Endothelial cell (in vitro differentiated cells): ENCODE results near the gene TRIM46. TPM values are rescaled to one million over a fixed set of nuclear protein-coding genes. Genes with fewer than 3 reads are reported as not detected.

Experiments used
- DNase-seq: peaks from one replicate; pipeline ENCODE4 v3.0.0; 2021; ENCODE audit warnings: low spot score
- H3K27ac Mint-ChIP-seq: one replicate; pipeline ENCODE4 v1.8.0; 2021; ENCODE audit warnings: mixed read lengths, inconsistent platforms; ENCODE audit not compliant: unreplicated experiment
- H3K27me3 Mint-ChIP-seq: one replicate; pipeline ENCODE4 v1.8.0; 2021; ENCODE audit warnings: mild to moderate bottlenecking, moderate library complexity, mixed read lengths, inconsistent platforms; ENCODE audit not compliant: unreplicated experiment
- H3K36me3 Mint-ChIP-seq: one replicate; pipeline ENCODE4 v1.8.0; 2021; ENCODE audit warnings: mild to moderate bottlenecking, low read depth, mixed read lengths, inconsistent platforms; ENCODE audit not compliant: unreplicated experiment
- H3K4me1 Mint-ChIP-seq: one replicate; pipeline ENCODE4 v1.8.0; 2021; ENCODE audit warnings: mild to moderate bottlenecking, mixed read lengths, inconsistent platforms; ENCODE audit not compliant: unreplicated experiment
- H3K4me3 Mint-ChIP-seq: one replicate; pipeline ENCODE4 v1.8.0; 2021; ENCODE audit warnings: mild to moderate bottlenecking, mixed read lengths, inconsistent platforms; ENCODE audit not compliant: unreplicated experiment
- H3K9me3 Mint-ChIP-seq: one replicate; pipeline ENCODE4 v1.8.0; 2021; ENCODE audit warnings: mixed read lengths, inconsistent platforms; ENCODE audit not compliant: unreplicated experiment
- CTCF ChIP-seq: fragments of 200-600 bp; sonication (generic); IDR thresholded peaks from one replicate; pipeline ENCODE4 v1.5.0; 2021; ENCODE audit warnings: antibody characterized with exemption; ENCODE audit not compliant: unreplicated experiment
- total RNA-seq: library from RNA; stranded (reverse); fragmentation: NEBNext Ultra II Directional; extraction: Animal tissue kit (Norgen Biotek cat#: 25700); gene quantifications from one replicate; pipeline ENCODE4 v1.2.1, GENCODE V29; 2021; ENCODE audit not compliant: unreplicated experiment

TRIM46 gene
- total RNA-seq, 1 donor from 2014 or later: 8.5 TPM

- no peak overlapping the region for H3K4me3 Mint-ChIP-seq
- H3K27me3 Mint-ChIP-seq: peaks cover 25% of the 10 kb centered on the region
- no peaks in the 10 kb centered on the region for H3K9me3 Mint-ChIP-seq
- TF ChIP-seq CTCF: no peak
- peaks cover 31% of the 10 kb centered on the region for H3K4me1 Mint-ChIP-seq
- no peak for DNase-seq
- H3K27ac Mint-ChIP-seq: no peak overlapping the region
- H3K36me3 Mint-ChIP-seq: peaks cover 13% of the 10 kb centered on the region
Measured at GRCh38 chr1:155205969-155206593, 32.4 kb downstream of the TRIM46 start.

DNA sequence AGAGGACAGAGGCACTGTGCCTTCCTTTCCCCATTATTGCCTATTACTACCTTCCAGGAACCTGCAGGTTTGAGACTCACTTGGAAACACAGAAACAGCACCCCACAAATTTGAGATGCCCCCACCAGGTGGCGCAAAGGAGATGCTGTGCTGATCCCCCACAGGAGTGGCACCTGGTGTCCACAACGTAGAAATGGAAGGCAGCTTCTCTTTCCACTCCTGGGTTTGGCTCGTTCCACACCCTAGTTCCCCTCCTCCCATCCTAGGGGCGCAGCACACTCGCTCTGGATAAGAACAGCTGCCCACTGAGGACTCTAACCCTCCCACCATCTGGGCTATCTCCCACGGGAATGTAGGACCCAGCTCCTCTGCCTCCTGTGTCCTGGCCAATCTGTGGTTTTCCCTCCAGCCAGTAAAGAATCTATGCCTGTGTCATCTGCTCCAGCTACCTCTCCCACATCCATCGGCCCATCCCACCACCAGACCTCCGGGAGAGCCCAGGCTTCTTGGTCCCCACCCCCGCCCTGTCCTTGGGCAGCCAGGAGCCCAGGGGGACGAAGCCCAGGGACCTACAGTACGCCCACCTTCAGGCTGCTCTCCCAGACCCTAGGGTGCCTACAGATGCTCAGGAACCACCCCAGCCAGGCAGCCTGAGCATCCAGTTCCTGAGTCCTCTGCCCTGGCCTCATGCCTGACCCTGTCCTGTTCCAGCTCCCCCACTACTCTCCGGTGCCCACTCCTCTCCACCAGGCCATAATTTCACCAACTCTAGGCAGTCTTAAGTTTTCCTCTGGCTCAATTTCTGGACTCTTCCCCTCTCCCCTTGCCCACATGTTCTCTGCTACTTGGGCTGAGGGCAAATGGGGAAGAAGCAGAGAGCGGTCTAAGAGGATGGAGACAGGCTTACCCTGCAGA is 33.5 kb downstream of the TRIM46 start:
- Mint-ChIP-seq H3K36me3 (peaks cover 13% of the 10 kb centered on the region), H3K27ac (peak overlapping the region; percentile 90), H3K4me3 (peak overlapping the region; percentile 83), H3K27me3 (peaks cover 21% of the 10 kb centered on the region), H3K4me1 (peaks cover 31% of the 10 kb centered on the region), H3K9me3 (no peaks in the 10 kb centered on the region)
- DNase-seq: peak; percentile 89
- TF ChIP-seq CTCF: peak; percentile 83

- peaks cover 31% of the 10 kb centered on the region for H3K4me1 Mint-ChIP-seq
- H3K4me3 Mint-ChIP-seq: peak within 1 kb of the TSS; percentile 95
- peaks cover 13% of the 10 kb centered on the region for H3K36me3 Mint-ChIP-seq
- H3K9me3 Mint-ChIP-seq: no peaks in the 10 kb centered on the region
- H3K27ac Mint-ChIP-seq: peak within 1 kb of the TSS; percentile 99
- peaks cover 21% of the 10 kb centered on the region for H3K27me3 Mint-ChIP-seq
- DNase-seq: no peak
- no peak for TF ChIP-seq CTCF
Measured at GRCh38 chr1:155207806-155208540, 34.3 kb downstream of the TRIM46 start, which contains the start of gene THBS3. TSS of gene THBS3 (minus strand) at chr1:155207897. CDS start at chr1:155207876, 21 bp downstream.

GRCh38 chr1:155208541-155209311 is 35.1 kb downstream of the TRIM46 start, which contains the start of gene MTX1:
TSS of gene MTX1 (plus strand) at chr1:155208695. CDS start at chr1:155208805, 110 bp downstream.
- no peak for TF ChIP-seq CTCF
- Mint-ChIP-seq H3K9me3 (no peaks in the 10 kb centered on the region), H3K4me1 (peaks cover 31% of the 10 kb centered on the region), H3K27me3 (peaks cover 21% of the 10 kb centered on the region), H3K36me3 (peaks cover 9% of the 10 kb centered on the region), H3K4me3 (peak within 1 kb of the TSS; percentile 96), H3K27ac (peak within 1 kb of the TSS; percentile 99)
- DNase-seq: peak; percentile 91
